ENCODE measurements around the gene FBRS.

Gene FBRS

GRCh38 chr16:30623536-30624283 is 34.5 kb upstream of the FBRS start:
- TF ChIP-seq USF1 (IDR thresholded peaks at IDR 0.05) (no peak), TAF1 (IDR thresholded peaks at IDR 0.05; ENCODE audit: low read depth) (no peak), NFIC (IDR thresholded peaks at IDR 0.05) (no peak), EP300 (IDR thresholded peaks at IDR 0.05; ENCODE audit: borderline replicate concordance) (no peak), TCF12 (IDR thresholded peaks at IDR 0.05; ENCODE audit: low read depth) (no peak), CEBPB (IDR thresholded peaks at IDR 0.05) (no peak), YY1 (IDR thresholded peaks at IDR 0.05; ENCODE audit: low read depth) (no peak), REST (IDR thresholded peaks at IDR 0.05; ENCODE audit: low read depth) (no peak), FOXM1 (IDR thresholded peaks at IDR 0.05; ENCODE audit: borderline replicate concordance, low read depth) (no peak), RAD21 (IDR thresholded peaks at IDR 0.05; ENCODE audit: low read depth) (no peak), EGR1 (IDR thresholded peaks at IDR 0.05) (no peak)

- TF ChIP-seq TAF1 (IDR thresholded peaks at IDR 0.05; ENCODE audit: low read depth) (no peak), EGR1 (IDR thresholded peaks at IDR 0.05) (no peak), USF1 (IDR thresholded peaks at IDR 0.05) (no peak), CREB1 (IDR thresholded peaks at IDR 0.05; ENCODE audit: low read depth) (no peak), CEBPB (IDR thresholded peaks at IDR 0.05) (no peak)
Observed at GRCh38 chr16:30626236-30626635, 32.0 kb upstream of the FBRS start.

GRCh38 chr16:30628628-30629540 is 29.3 kb upstream of the FBRS start:
- TF ChIP-seq TCF12 (IDR thresholded peaks at IDR 0.05; ENCODE audit: low read depth) (no peak), YY1 (IDR thresholded peaks at IDR 0.05; ENCODE audit: low read depth) (no peak), EP300 (IDR thresholded peaks at IDR 0.05; ENCODE audit: borderline replicate concordance) (no peak), TAF1 (IDR thresholded peaks at IDR 0.05; ENCODE audit: low read depth) (no peak), RAD21 (IDR thresholded peaks at IDR 0.05; ENCODE audit: low read depth) (peak; percentile 87), FOXM1 (IDR thresholded peaks at IDR 0.05; ENCODE audit: borderline replicate concordance, low read depth) (no peak), REST (IDR thresholded peaks at IDR 0.05; ENCODE audit: low read depth) (no peak)

GRCh38 chr16:30633526-30633925 is 24.7 kb upstream of the FBRS start:
- TF ChIP-seq REST (IDR thresholded peaks at IDR 0.05; ENCODE audit: low read depth): no peak

- TF ChIP-seq REST (IDR thresholded peaks at IDR 0.05; ENCODE audit: low read depth) (no peak), EGR1 (IDR thresholded peaks at IDR 0.05) (no peak), TCF12 (IDR thresholded peaks at IDR 0.05; ENCODE audit: low read depth) (no peak), NFIC (IDR thresholded peaks at IDR 0.05) (no peak), MAX (IDR thresholded peaks at IDR 0.05) (no peak), TAF1 (IDR thresholded peaks at IDR 0.05; ENCODE audit: low read depth) (no peak), ZBTB7A (IDR thresholded peaks at IDR 0.05; ENCODE audit: low read depth) (no peak), TEAD4 (IDR thresholded peaks at IDR 0.05) (no peak), CREB1 (IDR thresholded peaks at IDR 0.05; ENCODE audit: low read depth) (no peak), RAD21 (IDR thresholded peaks at IDR 0.05; ENCODE audit: low read depth) (no peak), CEBPB (IDR thresholded peaks at IDR 0.05) (no peak)
Observed at GRCh38 chr16:30636599-30636998, 21.6 kb upstream of the FBRS start.

All from Ishikawa (cell line).